Measurements from ENCODE around the gene USP7. TPM values are rescaled to one million over a fixed set of nuclear protein-coding genes. Genes with fewer than 3 reads are reported as not detected.
"Not testable (repeated sequence)": the region's sequence is repeated elsewhere in the genome, so short reads cannot be mapped to it uniquely, and the experiment has no call there.

USP7 gene
- polyA plus RNA-seq, 1 of the 3 experiments (the other 2 are of a cell fraction) = 8.6 TPM

- H3K9me3 ChIP-seq; H3K9ac ChIP-seq; H4K20me1 ChIP-seq (ENCODE audit: insufficient read depth); H3K9me2 ChIP-seq; POLR2A ChIA-PET; H3K4me3 ChIP-seq (ENCODE audit: low read depth in 2 of 2, low read length in 1 of 2); H3K36me3 ChIP-seq (replicated peaks in 1 of 2; ENCODE audit: control insufficient read depth in 1 of 2, insufficient read depth in 2 of 2, low read length in 1 of 2); H3K4me2 ChIP-seq; H3K4me1 ChIP-seq (ENCODE audit: control insufficient read depth in 1 of 2, insufficient read depth in 2 of 2, low read depth in 1 of 2, low read length in 1 of 2); H3F3A ChIP-seq (replicated peaks; ENCODE audit: insufficient read depth); H2AFZ ChIP-seq (ENCODE audit: low read depth); H3K27ac ChIP-seq (ENCODE audit: low read depth in 2 of 2, low read length in 1 of 2); H3K27me3 ChIP-seq (ENCODE audit: insufficient read depth); H3K79me2 ChIP-seq (ENCODE audit: insufficient read depth); DNase-seq: not testable (repeated sequence)
- CTCF ChIA-PET = interaction anchor here (1.5 kb wide), 1 partner anchor 55 kb away, joined by 3 read pairs; no protein-coding TSS in a partner anchor
- WGBS (ENCODE audit: low lambda C conversion rate) = 75% methylated on average over 10 of the region's 10 CpGs
These were observed 5.6 kb upstream of the USP7 start for GRCh38 chr16:8969202-8969897.

GRCh38 chr16:8968054-8968453 lies 4.3 kb upstream of the USP7 start:
- H2AFZ ChIP-seq (ENCODE audit: low read depth); H3K4me2 ChIP-seq; POLR2A ChIA-PET; H3K79me2 ChIP-seq (ENCODE audit: insufficient read depth); H3K9me2 ChIP-seq; H3K27ac ChIP-seq (ENCODE audit: low read depth in 2 of 2, low read length in 1 of 2); H3F3A ChIP-seq (replicated peaks; ENCODE audit: insufficient read depth); H3K4me3 ChIP-seq (ENCODE audit: low read depth in 2 of 2, low read length in 1 of 2); H3K4me1 ChIP-seq (ENCODE audit: control insufficient read depth in 1 of 2, insufficient read depth in 2 of 2, low read depth in 1 of 2, low read length in 1 of 2); H3K27me3 ChIP-seq (ENCODE audit: insufficient read depth); H4K20me1 ChIP-seq (ENCODE audit: insufficient read depth); DNase-seq; H3K9ac ChIP-seq; H3K9me3 ChIP-seq; H3K36me3 ChIP-seq (replicated peaks in 1 of 2; ENCODE audit: control insufficient read depth in 1 of 2, insufficient read depth in 2 of 2, low read length in 1 of 2): not testable (repeated sequence)
- CTCF ChIA-PET = interaction anchor here (0.6 to 1.9 kb wide), 2 partner anchors 41 kb away, joined by 3 to 5 read pairs; no protein-coding TSS in a partner anchor
- 91% methylated on average over 9 of the region's 9 CpGs for WGBS (ENCODE audit: low lambda C conversion rate)

DNA sequence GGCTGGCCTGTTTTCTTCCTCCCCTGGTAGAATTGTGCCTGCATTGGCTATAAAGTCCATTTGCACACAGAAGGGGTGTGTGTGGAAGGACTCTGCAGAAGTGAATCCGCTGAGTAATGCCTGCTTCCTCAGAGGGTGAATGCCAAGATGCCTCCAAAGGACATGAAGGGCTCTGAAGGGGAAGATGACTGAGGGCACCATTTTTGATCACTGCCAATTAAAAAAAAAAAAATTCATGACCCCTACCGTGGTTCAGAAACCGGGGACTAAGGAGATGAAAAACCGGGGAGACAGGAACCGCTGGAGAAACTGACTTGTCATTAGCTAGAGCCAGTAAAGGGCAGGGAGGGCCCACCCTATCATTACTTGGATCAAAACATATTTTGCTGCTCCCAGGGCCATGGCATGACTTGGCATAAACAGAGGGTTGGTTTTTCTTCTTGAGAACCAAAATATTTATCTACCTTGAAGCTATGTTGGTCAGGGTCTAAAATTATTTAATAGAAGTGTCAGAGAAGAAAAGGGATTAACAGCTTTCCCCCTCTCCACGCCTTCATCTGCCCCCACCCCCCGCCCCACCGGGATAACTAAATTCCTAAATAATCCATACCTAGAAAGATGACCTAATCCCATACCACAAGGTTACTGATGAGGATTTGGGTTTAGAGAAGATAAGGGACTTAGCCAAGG lies 3.6 kb upstream of the USP7 start:
- TF ChIP-seq RCOR1 (IDR thresholded peaks at IDR 0.05; ENCODE audit: low read length) (no peak), USF1 (IDR thresholded peaks at IDR 0.05; ENCODE audit: borderline replicate concordance, low read depth) (no peak), USF2 (IDR thresholded peaks at IDR 0.05; ENCODE audit: borderline replicate concordance, low read depth, low read length) (no peak)
- TF ChIP-seq, protein P1, sequence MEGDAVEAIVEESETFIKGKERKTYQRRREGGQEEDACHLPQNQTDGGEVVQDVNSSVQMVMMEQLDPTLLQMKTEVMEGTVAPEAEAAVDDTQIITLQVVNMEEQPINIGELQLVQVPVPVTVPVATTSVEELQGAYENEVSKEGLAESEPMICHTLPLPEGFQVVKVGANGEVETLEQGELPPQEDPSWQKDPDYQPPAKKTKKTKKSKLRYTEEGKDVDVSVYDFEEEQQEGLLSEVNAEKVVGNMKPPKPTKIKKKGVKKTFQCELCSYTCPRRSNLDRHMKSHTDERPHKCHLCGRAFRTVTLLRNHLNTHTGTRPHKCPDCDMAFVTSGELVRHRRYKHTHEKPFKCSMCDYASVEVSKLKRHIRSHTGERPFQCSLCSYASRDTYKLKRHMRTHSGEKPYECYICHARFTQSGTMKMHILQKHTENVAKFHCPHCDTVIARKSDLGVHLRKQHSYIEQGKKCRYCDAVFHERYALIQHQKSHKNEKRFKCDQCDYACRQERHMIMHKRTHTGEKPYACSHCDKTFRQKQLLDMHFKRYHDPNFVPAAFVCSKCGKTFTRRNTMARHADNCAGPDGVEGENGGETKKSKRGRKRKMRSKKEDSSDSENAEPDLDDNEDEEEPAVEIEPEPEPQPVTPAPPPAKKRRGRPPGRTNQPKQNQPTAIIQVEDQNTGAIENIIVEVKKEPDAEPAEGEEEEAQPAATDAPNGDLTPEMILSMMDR (IDR thresholded peaks at IDR 0.05) = no peak
- TF ChIP-seq, protein P2, sequence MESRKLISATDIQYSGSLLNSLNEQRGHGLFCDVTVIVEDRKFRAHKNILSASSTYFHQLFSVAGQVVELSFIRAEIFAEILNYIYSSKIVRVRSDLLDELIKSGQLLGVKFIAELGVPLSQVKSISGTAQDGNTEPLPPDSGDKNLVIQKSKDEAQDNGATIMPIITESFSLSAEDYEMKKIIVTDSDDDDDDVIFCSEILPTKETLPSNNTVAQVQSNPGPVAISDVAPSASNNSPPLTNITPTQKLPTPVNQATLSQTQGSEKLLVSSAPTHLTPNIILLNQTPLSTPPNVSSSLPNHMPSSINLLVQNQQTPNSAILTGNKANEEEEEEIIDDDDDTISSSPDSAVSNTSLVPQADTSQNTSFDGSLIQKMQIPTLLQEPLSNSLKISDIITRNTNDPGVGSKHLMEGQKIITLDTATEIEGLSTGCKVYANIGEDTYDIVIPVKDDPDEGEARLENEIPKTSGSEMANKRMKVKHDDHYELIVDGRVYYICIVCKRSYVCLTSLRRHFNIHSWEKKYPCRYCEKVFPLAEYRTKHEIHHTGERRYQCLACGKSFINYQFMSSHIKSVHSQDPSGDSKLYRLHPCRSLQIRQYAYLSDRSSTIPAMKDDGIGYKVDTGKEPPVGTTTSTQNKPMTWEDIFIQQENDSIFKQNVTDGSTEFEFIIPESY (IDR thresholded peaks at IDR 0.05; ENCODE audit: borderline replicate concordance, low read depth) = no peak
- TF ChIP-seq, protein P3, sequence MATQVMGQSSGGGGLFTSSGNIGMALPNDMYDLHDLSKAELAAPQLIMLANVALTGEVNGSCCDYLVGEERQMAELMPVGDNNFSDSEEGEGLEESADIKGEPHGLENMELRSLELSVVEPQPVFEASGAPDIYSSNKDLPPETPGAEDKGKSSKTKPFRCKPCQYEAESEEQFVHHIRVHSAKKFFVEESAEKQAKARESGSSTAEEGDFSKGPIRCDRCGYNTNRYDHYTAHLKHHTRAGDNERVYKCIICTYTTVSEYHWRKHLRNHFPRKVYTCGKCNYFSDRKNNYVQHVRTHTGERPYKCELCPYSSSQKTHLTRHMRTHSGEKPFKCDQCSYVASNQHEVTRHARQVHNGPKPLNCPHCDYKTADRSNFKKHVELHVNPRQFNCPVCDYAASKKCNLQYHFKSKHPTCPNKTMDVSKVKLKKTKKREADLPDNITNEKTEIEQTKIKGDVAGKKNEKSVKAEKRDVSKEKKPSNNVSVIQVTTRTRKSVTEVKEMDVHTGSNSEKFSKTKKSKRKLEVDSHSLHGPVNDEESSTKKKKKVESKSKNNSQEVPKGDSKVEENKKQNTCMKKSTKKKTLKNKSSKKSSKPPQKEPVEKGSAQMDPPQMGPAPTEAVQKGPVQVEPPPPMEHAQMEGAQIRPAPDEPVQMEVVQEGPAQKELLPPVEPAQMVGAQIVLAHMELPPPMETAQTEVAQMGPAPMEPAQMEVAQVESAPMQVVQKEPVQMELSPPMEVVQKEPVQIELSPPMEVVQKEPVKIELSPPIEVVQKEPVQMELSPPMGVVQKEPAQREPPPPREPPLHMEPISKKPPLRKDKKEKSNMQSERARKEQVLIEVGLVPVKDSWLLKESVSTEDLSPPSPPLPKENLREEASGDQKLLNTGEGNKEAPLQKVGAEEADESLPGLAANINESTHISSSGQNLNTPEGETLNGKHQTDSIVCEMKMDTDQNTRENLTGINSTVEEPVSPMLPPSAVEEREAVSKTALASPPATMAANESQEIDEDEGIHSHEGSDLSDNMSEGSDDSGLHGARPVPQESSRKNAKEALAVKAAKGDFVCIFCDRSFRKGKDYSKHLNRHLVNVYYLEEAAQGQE (IDR thresholded peaks at IDR 0.05; ENCODE audit: low read depth, low read length) = no peak
- ChIA-PET POLR2A (no interaction called here), CTCF (interaction anchor here (0.6 to 1.9 kb wide), 4 partner anchors 40 to 124 kb away, joined by 3 to 5 read pairs (median 3); partner anchors contain the start of gene HAPSTR1)
- Histone ChIP-seq H3K4me1 (ENCODE audit: control insufficient read depth in 1 of 2, insufficient read depth in 2 of 2, low read depth in 1 of 2, low read length in 1 of 2) (peaks cover 0 to 3% of the 10 kb centered on the region in 2 experiments; a peak in 1 of 4 replicates), H3F3A (replicated peaks; ENCODE audit: insufficient read depth) (no peaks in the 10 kb centered on the region), H3K79me2 (ENCODE audit: insufficient read depth) (peaks cover 7% of the 10 kb centered on the region), H3K4me2 (no peak overlapping the region), H4K20me1 (ENCODE audit: insufficient read depth) (peaks cover 6% of the 10 kb centered on the region), H3K9ac (no peak overlapping the region), H3K36me3 (replicated peaks in 1 of 2; ENCODE audit: control insufficient read depth in 1 of 2, insufficient read depth in 2 of 2, low read length in 1 of 2) (no peaks in the 10 kb centered on the region), H3K27me3 (ENCODE audit: insufficient read depth) (no peaks in the 10 kb centered on the region), H3K9me3 (no peaks in the 10 kb centered on the region), H3K27ac (ENCODE audit: low read depth in 2 of 2, low read length in 1 of 2) (no peak overlapping the region), H3K4me3 (ENCODE audit: low read depth in 2 of 2, low read length in 1 of 2) (no peak overlapping the region), H2AFZ (ENCODE audit: low read depth) (no peak overlapping the region), H3K9me2 (no peaks in the 10 kb centered on the region)
- 85% methylated on average over 8 of the region's 8 CpGs for WGBS (ENCODE audit: low lambda C conversion rate)
- no peak for DNase-seq
